Activated T-cell treated with anti-CD3 and anti-CD28 coated beads, Interleukin-2, amount 50 U/mL, for 24 hours (primary cell): ENCODE results near the gene TAF11L2.
"Not testable (repeated sequence)": the region's sequence is repeated elsewhere in the genome, so short reads cannot be mapped to it uniquely, and the experiment has no call there.

Experiments used
- DNase-seq: peaks from one replicate; pipeline ENCODE4 v3.0.0-alpha.2; 2020
- H3K27ac Mint-ChIP-seq: 2 replicates; pipeline ENCODE4 v1.8.0; 2020; ENCODE audit warnings: mild to moderate bottlenecking, mixed read lengths
- H3K27me3 Mint-ChIP-seq: 2 replicates; pipeline ENCODE4 v1.8.0; 2020; ENCODE audit warnings: mixed read lengths
- H3K36me3 Mint-ChIP-seq: 2 replicates; pipeline ENCODE4 v1.8.0; 2020; ENCODE audit warnings: low read depth, mixed read lengths
- H3K4me1 Mint-ChIP-seq: 2 replicates; pipeline ENCODE4 v1.8.0; 2020; ENCODE audit warnings: low read depth, mixed read lengths
- H3K4me3 Mint-ChIP-seq: 2 replicates; pipeline ENCODE4 v1.8.0; 2020; ENCODE audit warnings: mild to moderate bottlenecking, moderate library complexity, mixed read lengths
- H3K9me3 Mint-ChIP-seq: 2 replicates; pipeline ENCODE4 v1.8.0; 2020; ENCODE audit warnings: mixed read lengths

The TAF11L2 gene

GRCh38 chr5:17497446-17497845, 585 bp upstream of the TAF11L2 start:
- Mint-ChIP-seq H3K36me3 (no peaks in the 10 kb centered on the region), H3K9me3 (peaks cover 13% of the 10 kb centered on the region), H3K4me3 (no peak overlapping the region), H3K27me3 (no peaks in the 10 kb centered on the region), H3K27ac (no peak overlapping the region), H3K4me1 (no peaks in the 10 kb centered on the region)
- DNase-seq, result no peak

DNA sequence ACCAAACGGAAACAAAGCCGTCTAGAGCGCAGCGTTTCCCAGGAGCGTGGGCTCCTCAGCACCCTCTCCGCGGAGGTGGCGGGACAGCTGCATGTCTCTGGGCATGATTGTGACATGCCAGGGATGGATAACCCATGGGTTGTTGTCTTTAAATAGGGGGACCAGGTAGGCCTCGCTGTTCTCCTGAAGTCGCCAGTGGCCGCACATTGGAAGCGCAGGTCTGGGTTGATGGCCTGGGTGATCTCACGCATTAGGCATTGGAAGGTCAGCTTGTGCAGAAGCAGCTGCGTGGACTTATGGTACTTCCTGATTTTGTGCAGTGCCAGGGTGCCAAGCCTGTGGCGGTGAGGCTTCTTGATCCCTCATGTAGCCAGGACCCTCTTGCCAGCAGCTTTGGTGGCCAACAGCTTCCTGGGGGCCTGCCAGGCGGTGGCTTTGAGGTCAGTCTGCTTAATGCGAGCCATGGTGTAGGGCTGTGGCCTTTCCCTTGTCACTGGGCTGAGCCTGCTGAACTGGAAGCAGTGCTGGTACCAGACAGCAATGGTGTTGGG, 13.8 kb downstream of the TAF11L2 start:
- DNase-seq, result no peak
- no peaks in the 10 kb centered on the region for H3K27me3 Mint-ChIP-seq
- H3K27ac Mint-ChIP-seq, result no peak overlapping the region
- H3K9me3 Mint-ChIP-seq, result peaks cover 5% of the 10 kb centered on the region
- no peaks in the 10 kb centered on the region for H3K4me1 Mint-ChIP-seq
- H3K4me3 Mint-ChIP-seq, result no peak overlapping the region
- no peaks in the 10 kb centered on the region for H3K36me3 Mint-ChIP-seq

DNA sequence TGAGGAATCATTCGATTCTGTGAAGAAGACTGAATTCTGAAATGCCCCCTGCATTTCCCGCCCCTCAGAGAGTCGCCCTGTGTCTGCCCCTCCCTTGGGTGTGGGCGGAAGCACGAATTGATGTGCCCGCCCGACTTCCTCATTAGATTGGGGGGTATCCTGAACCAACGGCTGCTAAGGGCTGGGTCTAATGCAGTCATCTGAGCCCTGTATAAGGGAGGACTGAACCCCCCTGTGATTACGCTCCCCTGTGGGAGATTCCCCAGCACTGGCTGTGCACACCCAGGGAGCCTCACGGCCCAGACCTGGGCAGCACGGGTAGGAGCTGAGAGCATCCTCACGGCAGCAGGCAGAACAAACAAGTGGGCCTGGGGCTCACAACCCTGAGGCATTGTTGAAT, 19.5 kb downstream of the TAF11L2 start:
- not testable (repeated sequence) for H3K9me3 Mint-ChIP-seq, H3K27ac Mint-ChIP-seq
- peak; percentile 37 for DNase-seq

GRCh38 chr5:17518067-17518466, 20.0 kb downstream of the TAF11L2 start, which contains the start of gene TAF11L3:
TAF11L3 (plus strand) TSS chr5:17518367.
- H3K27me3 Mint-ChIP-seq, DNase-seq, H3K9me3 Mint-ChIP-seq, H3K27ac Mint-ChIP-seq, H3K4me1 Mint-ChIP-seq, H3K4me3 Mint-ChIP-seq, H3K36me3 Mint-ChIP-seq: not testable (repeated sequence)

More for the DNA sequence above, 19.5 kb downstream of the TAF11L2 start:
- not testable (repeated sequence) for H3K36me3 Mint-ChIP-seq, H3K4me3 Mint-ChIP-seq, H3K27me3 Mint-ChIP-seq, H3K4me1 Mint-ChIP-seq

DNA sequence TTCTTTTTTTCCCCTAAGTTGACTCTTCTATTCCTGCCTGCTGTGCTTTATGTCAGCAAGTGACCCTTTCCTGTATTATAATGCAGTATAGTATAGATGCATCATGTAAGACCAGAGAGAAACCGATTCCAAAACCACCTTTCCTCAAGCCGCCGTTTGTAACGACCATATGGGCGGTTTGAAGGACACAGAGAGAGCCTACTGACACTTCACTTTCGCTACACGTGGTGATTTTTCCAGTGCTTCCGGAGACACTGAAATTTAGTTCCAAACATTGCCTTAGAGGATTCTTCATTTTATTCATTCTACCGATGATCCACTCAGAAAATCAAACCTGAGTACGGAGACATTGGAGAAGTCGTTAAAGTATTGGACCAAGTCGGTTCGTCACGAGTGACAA, 21.5 kb downstream of the TAF11L2 start:
- not testable (repeated sequence) for H3K27me3 Mint-ChIP-seq, H3K27ac Mint-ChIP-seq, H3K4me1 Mint-ChIP-seq, H3K9me3 Mint-ChIP-seq, H3K36me3 Mint-ChIP-seq, H3K4me3 Mint-ChIP-seq, DNase-seq

- H3K4me3 Mint-ChIP-seq, DNase-seq, H3K4me1 Mint-ChIP-seq, H3K27ac Mint-ChIP-seq, H3K36me3 Mint-ChIP-seq, H3K27me3 Mint-ChIP-seq, H3K9me3 Mint-ChIP-seq: not testable (repeated sequence)
Measured at GRCh38 chr5:17521501-17521900, 23.5 kb downstream of the TAF11L2 start, which contains the start of gene TAF11L4. TAF11L4 (plus strand) TSS chr5:17521801.

- not testable (repeated sequence) for H3K36me3 Mint-ChIP-seq, H3K4me3 Mint-ChIP-seq, H3K4me1 Mint-ChIP-seq, H3K27me3 Mint-ChIP-seq, H3K27ac Mint-ChIP-seq, H3K9me3 Mint-ChIP-seq, DNase-seq
Measured at GRCh38 chr5:17524935-17525334, 26.9 kb downstream of the TAF11L2 start, which contains the start of gene TAF11L5. TAF11L5 (plus strand) TSS chr5:17525235.

GRCh38 chr5:17526504-17526903, 28.5 kb downstream of the TAF11L2 start:
- H3K36me3 Mint-ChIP-seq, H3K4me1 Mint-ChIP-seq, DNase-seq, H3K4me3 Mint-ChIP-seq, H3K9me3 Mint-ChIP-seq, H3K27me3 Mint-ChIP-seq, H3K27ac Mint-ChIP-seq: not testable (repeated sequence)

- not testable (repeated sequence) for H3K4me3 Mint-ChIP-seq, H3K4me1 Mint-ChIP-seq, H3K27ac Mint-ChIP-seq, H3K36me3 Mint-ChIP-seq, H3K9me3 Mint-ChIP-seq, H3K27me3 Mint-ChIP-seq, DNase-seq
Measured at GRCh38 chr5:17528369-17528768, 30.3 kb downstream of the TAF11L2 start, which contains the start of gene TAF11L6. TAF11L6 (plus strand) TSS chr5:17528669.
